ENCODE results near the gene CEND1. TPM values are rescaled to one million over a fixed set of nuclear protein-coding genes. Genes with fewer than 3 reads are reported as not detected.

CEND1 gene
- total RNA-seq, 1 experiment from 2014 or later, result 0.81 TPM

GRCh38 chr11:796565-797295 lies 6.8 kb upstream of the CEND1 start:
- no peak overlapping the region for H3T11ph ChIP-seq (ENCODE audit: low read length)
- Mint-ChIP-seq H3K27ac (0 out of 7 replicates have a peak overlapping the region, but pooled peaks of 1 of the 3 experiments have one; percentile 51), H3K27me3 (ENCODE audit: low read depth) (no peaks in the 10 kb centered on the region), H3K9me3 (no peaks in the 10 kb centered on the region), H3K4me1 (peaks cover 8 to 18% of the 10 kb centered on the region in 2 experiments), H3K4me3 (peak overlapping the region; percentile 75 to 87), H3K36me3 (ENCODE audit: insufficient read depth in 1 of 3, low read depth in 3 of 3) (peaks cover 0 to 18% (median 11%) of the 10 kb centered on the region in 3 experiments; a peak in 4 of 7 replicates)
- H2BK20ac ChIP-seq (ENCODE audit: low read depth, low read length, poor library complexity, severe bottlenecking), result no peak overlapping the region
- peaks cover 9% of the 10 kb centered on the region for H3K23me2 ChIP-seq (ENCODE audit: insufficient read length, low read depth, low read length, poor library complexity, severe bottlenecking)
- no peak overlapping the region for H4K5ac ChIP-seq (ENCODE audit: insufficient read length, low read depth, low read length)
- peak overlapping the region; percentile 16 for H3K14ac ChIP-seq (ENCODE audit: insufficient read depth, low read length)
- no peak overlapping the region for H3K4ac ChIP-seq (ENCODE audit: low read depth, low read length)
- peaks cover 2% of the 10 kb centered on the region for H4K20me1 ChIP-seq (ENCODE audit: control insufficient read depth, insufficient read depth, insufficient read length)
- H4K91ac ChIP-seq (ENCODE audit: insufficient read length, low read depth, low read length), result no peak overlapping the region
- H2AFZ ChIP-seq (ENCODE audit: low read length), result no peak overlapping the region
- no peaks in the 10 kb centered on the region for H3K79me1 ChIP-seq (ENCODE audit: insufficient read depth, low read depth, low read length, poor library complexity, severe bottlenecking)
- peak overlapping the region; percentile 72 for H3K4me2 ChIP-seq (ENCODE audit: insufficient read depth, insufficient read length, low read length)
- H2AK5ac ChIP-seq (ENCODE audit: insufficient read length, low read length), result no peak overlapping the region
- no peak overlapping the region for H2BK15ac ChIP-seq (ENCODE audit: low read depth, low read length)
- no peaks in the 10 kb centered on the region for H3K27me3 ChIP-seq (ENCODE audit: insufficient read depth, low read length)
- no CpG with 5 or more reads among the region's 18 CpGs for WGBS (ENCODE audit: extremely low coverage, insufficient read length, low lambda C conversion rate)
- H3K23ac ChIP-seq (ENCODE audit: insufficient read length, low read depth, low read length), result no peak overlapping the region
- no peaks in the 10 kb centered on the region for H3K9me3 ChIP-seq (ENCODE audit: control insufficient read depth, low read depth, low read length)
- H2BK5ac ChIP-seq (ENCODE audit: insufficient read length, low read length), result no peak overlapping the region
- H3K27ac ChIP-seq (ENCODE audit: insufficient read length, low read depth, low read length), result no peak overlapping the region
- H3K4me1 ChIP-seq (ENCODE audit: insufficient read depth, low read length), result no peaks in the 10 kb centered on the region; the same call in 1 of the 2 replicates
- H3K9ac ChIP-seq (ENCODE audit: extremely low read depth, insufficient read length, low read length), result peak overlapping the region; percentile 10
- no peaks in the 10 kb centered on the region for H3K79me2 ChIP-seq (ENCODE audit: insufficient read depth, low read length)
- H2BK120ac ChIP-seq (ENCODE audit: low read depth, low read length, poor library complexity, severe bottlenecking), result no peak overlapping the region
- no peak overlapping the region for H3K18ac ChIP-seq (ENCODE audit: insufficient read length, low read depth, low read length)
- no peak overlapping the region for H4K8ac ChIP-seq (replicated peaks; ENCODE audit: insufficient read length, low read depth, low read length)
- no peak for DNase-seq
- no peak overlapping the region for H2BK12ac ChIP-seq (ENCODE audit: insufficient read length, low read depth, low read length)
- H3K56ac ChIP-seq (ENCODE audit: insufficient read length, low read depth, low read length), result no peak overlapping the region
- TF ChIP-seq CTCF (conservative IDR thresholded peaks at IDR 0.05), result no peak

All from H9 (cell line).